ENCODE results near the gene PXMP2. TPM values are rescaled to one million over a fixed set of nuclear protein-coding genes. Genes with fewer than 3 reads are reported as not detected.

PXMP2 gene
- total RNA-seq: 11.4 and 17.0 TPM in 2 replicates

GRCh38 chr12:132687211-132688164, at the start of gene PXMP2, which contains the start of gene POLE:
Gene PXMP2 (plus strand): TSS chr12:132687587. CDS start chr12:132687671, 84 bp downstream.
Gene POLE (minus strand): TSS chr12:132687342. CDS start chr12:132687315, 27 bp downstream.

GRCh38 chr12:132710405-132711079, 23.2 kb downstream of the PXMP2 start, which contains the start of gene PGAM5:
Gene PGAM5 (plus strand): TSS chr12:132710842. CDS start chr12:132710877, 35 bp downstream.

Small RNAs within 50 kb of the gene (small RNA-seq; reads per million reads assigned to genes)
- gene RNA5SP379: 0.08 reads per million

Other genes starting within 250 kb of the PXMP2 start
- gene FBRSL1, start 197.4 kb upstream of the PXMP2 start, total RNA-seq: 15.1 and 24.2 TPM in 2 replicates
- 0.19 TPM in 1 of 2 replicates, not detected in the other for gene LRCOL1, start 77.0 kb upstream of the PXMP2 start, total RNA-seq
- gene P2RX2, start 68.8 kb upstream of the PXMP2 start, total RNA-seq: not detected in 2 replicates
- gene POLE, start 245 bp upstream of the PXMP2 start, total RNA-seq: 26.5 and 37.3 TPM in 2 replicates
- gene PGAM5, start 23.3 kb downstream of the PXMP2 start, total RNA-seq: 63.7 and 66.8 TPM in 2 replicates
- gene ANKLE2, start 74.2 kb downstream of the PXMP2 start, total RNA-seq: 72.5 and 82.3 TPM in 2 replicates
- 93.4 and 100 TPM in 2 replicates for gene GOLGA3, start 141.3 kb downstream of the PXMP2 start, total RNA-seq
- gene CHFR, start 200.0 kb downstream of the PXMP2 start, total RNA-seq: 50.3 and 59.4 TPM in 2 replicates

All from vein endothelial cell (primary cell).